Glomerular endothelial cell (primary cell): ENCODE data around the gene SLC25A2. TPM values are rescaled to one million over a fixed set of nuclear protein-coding genes. Genes with fewer than 3 reads are reported as not detected.
"Not testable (repeated sequence)": the region's sequence is repeated elsewhere in the genome, so short reads cannot be mapped to it uniquely, and the experiment has no call there.

ENCODE experiments used
- DNase-seq: peaks from one replicate; pipeline ENCODE4 v3.0.0-alpha.2; 2011; ENCODE audit warnings: low read depth, low spot score; ENCODE audit errors: extremely low read depth
- total RNA-seq: library from RNA; depleted of rRNA; stranded (reverse); fragments of >200 nt; gene quantifications from 2 replicates; pipeline ENCODE4 v1.2.3, GENCODE V29; 2015

Gene SLC25A2
- total RNA-seq, 1 donor from 2014 or later = 0.76 TPM

DNA sequence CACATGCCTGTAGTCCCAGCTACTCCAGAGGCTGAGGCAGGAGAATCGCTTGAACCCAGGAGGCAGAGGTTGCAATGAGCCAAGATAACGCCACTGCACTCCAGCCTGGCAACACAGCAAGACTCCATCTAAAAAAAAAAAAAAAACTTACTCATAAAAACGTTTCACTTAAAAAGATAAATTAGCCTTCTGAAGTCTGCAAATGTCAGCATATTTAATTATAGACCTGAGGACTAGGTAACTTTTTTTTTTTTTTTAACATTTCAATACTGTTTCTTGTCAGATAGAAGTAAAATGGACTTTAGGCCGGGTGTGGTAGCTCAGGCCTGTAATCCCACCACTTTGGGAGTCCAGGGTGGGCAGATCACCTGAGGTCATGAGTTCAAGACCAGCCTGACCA, 13.1 kb upstream of the SLC25A2 start:
- DNase-seq = not testable (repeated sequence)

DNA sequence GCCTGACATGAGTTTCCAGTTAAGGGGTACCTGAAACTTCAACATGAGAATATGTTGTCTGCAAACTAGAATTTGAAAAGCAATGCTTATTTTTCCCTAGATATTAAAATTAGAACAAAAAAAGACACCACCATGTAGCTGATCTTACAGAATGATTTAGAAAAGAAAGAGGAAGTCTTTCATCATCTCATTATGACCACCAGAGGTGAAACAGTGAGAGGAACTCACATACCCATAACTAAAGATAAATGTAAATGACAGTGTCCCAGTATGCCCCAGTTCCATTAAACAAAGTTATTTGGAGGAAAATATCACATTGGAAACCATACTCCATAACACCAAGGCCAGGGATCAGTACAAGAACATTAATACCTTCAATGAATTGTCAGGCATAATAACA, 9.9 kb upstream of the SLC25A2 start:
- DNase-seq = no peak

DNA sequence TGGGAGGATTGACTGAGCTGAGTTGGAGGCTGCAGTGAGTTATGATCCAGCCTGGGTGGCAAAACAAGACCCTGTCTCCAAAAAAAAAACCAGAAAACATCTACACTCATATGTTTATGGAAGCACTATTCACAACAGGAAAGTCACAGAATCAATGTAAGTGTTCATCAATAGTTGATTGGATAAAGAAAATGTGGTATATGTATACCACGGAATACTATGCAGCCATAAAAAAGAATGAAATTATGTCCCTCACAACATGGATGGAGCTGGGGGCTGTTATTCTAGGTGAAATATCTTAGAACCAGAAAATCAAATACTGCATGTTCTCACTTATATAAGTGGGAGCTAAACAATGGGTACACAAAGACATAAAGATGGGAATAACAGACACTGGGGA, 2.8 kb upstream of the SLC25A2 start:
- no peak for DNase-seq

DNA sequence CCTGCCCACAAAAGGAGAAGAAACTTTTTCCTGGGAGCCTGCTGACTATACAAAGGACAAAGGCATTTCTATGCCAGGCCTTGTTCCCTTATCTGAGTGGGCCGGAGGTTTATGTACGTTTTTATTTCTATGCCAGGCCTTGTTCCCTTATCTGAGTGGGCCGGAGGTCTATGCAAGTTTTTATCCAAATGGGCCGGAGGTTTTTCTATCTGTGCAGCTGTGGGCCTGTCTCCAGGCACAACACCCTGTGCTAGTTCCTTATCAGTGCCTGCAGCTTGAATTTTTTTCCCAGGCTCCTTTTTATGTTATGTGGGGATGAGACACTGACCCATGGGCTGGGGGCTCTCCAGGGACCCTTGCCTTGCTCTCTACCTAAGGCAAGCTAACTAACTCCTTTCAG, 5.5 kb downstream of the SLC25A2 start:
- no peak for DNase-seq

DNA sequence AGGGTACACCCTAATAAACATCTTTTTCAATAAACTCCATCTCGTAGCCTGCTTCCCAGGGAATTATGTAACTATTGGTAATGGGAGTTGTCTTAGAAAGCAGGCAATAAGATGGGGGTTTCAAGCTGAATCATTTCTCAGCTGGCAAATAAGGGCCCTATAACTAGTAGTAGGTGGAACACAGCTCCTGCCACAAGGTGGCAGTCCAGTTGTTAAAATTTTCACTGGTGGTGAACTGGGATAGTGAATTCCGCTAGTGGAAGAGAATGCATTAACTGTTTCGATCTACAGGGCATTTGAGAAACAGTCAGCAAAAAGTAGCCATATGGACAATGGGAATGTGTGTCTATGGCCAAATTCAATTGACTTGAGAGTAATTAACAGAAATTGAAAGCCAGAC, 30.9 kb downstream of the SLC25A2 start:
- DNase-seq = no peak

DNA sequence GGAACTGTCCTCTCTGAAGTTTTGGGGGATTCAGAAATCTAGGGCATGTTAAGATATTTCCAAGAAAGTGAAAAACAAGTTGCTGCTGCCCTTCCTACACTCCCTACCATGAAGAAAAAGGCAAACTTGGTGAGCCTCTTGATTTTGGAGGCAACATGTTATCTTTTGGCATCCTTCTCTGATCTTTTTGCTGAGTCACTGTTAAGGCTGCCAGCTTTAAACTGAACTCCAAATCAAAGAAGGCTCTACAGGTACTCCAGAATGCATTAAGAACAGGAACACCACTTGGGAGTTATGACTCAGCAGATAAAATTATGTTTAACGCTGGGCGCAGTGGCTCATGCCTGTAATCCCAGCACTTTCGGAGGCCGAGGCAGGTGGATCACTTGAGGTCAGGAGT, 34.7 kb downstream of the SLC25A2 start:
- DNase-seq = no peak

DNA sequence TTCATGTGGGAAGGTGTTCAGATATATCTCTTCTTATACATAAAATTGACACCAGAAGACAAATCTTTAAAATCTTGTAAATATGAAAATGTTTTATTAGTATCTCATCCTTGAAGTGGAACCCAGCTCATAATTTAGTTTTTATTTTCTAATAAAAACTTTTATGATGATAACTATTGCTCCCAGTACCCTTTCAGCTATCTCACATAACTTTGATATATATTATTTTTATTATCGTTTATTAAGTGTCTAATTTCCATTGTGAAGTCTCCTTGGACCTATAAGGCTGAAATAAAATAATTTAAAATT, 42.7 kb downstream of the SLC25A2 start:
- no peak for DNase-seq

DNA sequence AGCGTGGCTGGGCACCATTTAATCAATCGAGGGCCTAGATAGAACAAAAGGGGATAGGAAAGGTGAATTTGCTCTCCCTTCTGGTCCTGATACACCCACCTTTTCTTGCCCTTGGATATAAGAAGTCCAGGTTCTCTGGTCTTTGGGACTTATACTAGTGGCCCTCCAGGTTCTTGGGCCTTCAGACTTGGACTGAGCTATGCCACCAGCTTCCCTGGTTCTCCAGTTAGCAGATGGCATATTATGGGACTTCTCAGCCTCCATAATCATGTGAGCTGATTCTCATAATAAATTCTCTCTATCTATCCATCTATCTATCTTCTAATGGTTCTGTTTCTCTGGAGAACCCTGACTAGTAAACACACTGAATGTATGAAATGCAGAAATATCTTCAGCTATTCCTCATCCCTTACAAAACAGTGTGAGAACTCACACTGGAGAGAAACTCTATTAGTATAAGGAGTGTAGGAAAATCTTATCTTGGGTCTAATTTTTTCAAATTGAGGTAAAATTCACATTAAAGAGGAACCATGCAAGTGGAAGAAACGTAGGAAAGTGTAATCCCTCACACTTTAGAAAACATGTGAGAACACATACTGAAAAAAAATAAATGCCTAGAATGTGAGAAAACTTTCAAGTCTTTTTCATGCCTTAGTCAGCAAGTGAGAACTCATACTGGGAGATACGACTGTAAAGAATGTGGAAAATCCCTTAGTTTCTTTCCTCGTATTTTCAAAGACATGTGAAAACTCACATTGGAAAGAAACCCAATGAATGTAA, 43.2 kb downstream of the SLC25A2 start:
- DNase-seq = no peak

DNA sequence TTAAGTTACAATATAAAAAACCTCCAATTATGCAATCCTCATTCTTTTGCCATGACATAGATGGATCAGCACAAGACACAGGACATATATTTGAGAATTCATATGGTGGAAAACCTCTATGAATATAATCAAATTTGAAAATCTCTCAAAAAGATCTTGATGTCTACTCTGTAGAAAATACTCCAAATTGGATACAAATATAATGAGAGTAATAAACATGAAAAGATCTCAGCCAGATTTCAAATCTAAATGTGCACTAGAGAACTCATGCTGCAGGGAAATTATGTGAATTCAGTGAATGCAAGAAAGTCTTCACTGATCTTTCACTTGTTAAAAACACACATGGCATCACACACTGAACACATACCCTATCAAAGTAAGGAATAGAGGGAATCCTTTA, 44.9 kb downstream of the SLC25A2 start:
- no peak for DNase-seq

DNA sequence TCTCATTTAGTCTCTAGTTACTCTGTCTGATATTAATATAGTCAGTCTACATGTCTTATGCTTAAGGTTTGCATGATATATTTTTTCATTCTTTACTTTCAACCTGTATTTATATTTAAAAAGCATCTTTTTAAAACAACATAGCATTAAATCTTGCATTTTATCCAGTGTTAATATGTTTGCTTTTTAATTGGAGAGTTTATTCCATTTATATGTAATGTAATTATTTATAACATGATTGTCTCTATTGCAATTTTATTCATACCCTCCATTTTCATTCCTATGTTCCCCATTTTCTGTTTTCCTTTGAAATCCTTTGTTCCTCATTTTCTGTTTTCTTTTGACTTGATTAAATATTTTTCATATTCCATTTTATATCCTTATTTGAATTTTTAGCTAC, 45.4 kb downstream of the SLC25A2 start:
- DNase-seq = no peak

Other genes starting within 250 kb of the SLC25A2 start
- 0.12 and 0.15 TPM in 2 replicates for gene PCDHB2, start 209.4 kb downstream of the SLC25A2 start, total RNA-seq
- gene PCDHB3, start 203.6 kb downstream of the SLC25A2 start, total RNA-seq = 0.23 and 0.58 TPM in 2 replicates
- gene PCDHB4, start 182.2 kb downstream of the SLC25A2 start, total RNA-seq = 0.10 and 0.53 TPM in 2 replicates
- gene PCDHB5, start 168.8 kb downstream of the SLC25A2 start, total RNA-seq = 2.5 and 4.1 TPM in 2 replicates
- 0.05 and 0.06 TPM in 2 replicates for gene PCDHB6, start 154.0 kb downstream of the SLC25A2 start, total RNA-seq
- 1.6 and 2.4 TPM in 2 replicates for gene PCDHB7, start 131.4 kb downstream of the SLC25A2 start, total RNA-seq
- 0.34 and 0.88 TPM in 2 replicates for gene PCDHB8, start 126.3 kb downstream of the SLC25A2 start, total RNA-seq
- 0.05 and 1.1 TPM in 2 replicates for gene PCDHB16, start 121.7 kb downstream of the SLC25A2 start, total RNA-seq
- gene PCDHB9, start 116.9 kb downstream of the SLC25A2 start, total RNA-seq = 0.15 and 0.41 TPM in 2 replicates
- gene PCDHB10, start 111.7 kb downstream of the SLC25A2 start, total RNA-seq = 1.1 and 1.3 TPM in 2 replicates
- 0.58 and 1.5 TPM in 2 replicates for gene PCDHB11, start 104.4 kb downstream of the SLC25A2 start, total RNA-seq
- 0.19 and 0.58 TPM in 2 replicates for gene PCDHB12, start 95.3 kb downstream of the SLC25A2 start, total RNA-seq
- gene PCDHB13, start 90.1 kb downstream of the SLC25A2 start, total RNA-seq = 1.8 and 3.0 TPM in 2 replicates
- 1.6 and 6.7 TPM in 2 replicates for gene PCDHB14, start 80.7 kb downstream of the SLC25A2 start, total RNA-seq
- 0.97 and 1.7 TPM in 2 replicates for gene PCDHB15, start 58.7 kb downstream of the SLC25A2 start, total RNA-seq
- 51.0 and 52.6 TPM in 2 replicates for gene TAF7, start 16.7 kb upstream of the SLC25A2 start, total RNA-seq
- 0.39 and 1.2 TPM in 2 replicates for gene PCDHGA1, start 26.5 kb upstream of the SLC25A2 start, total RNA-seq
- 2.6 and 4.1 TPM in 2 replicates for gene PCDHGA2, start 34.7 kb upstream of the SLC25A2 start, total RNA-seq
- gene PCDHGA3, start 39.8 kb upstream of the SLC25A2 start, total RNA-seq = 1.6 and 4.0 TPM in 2 replicates
- 0.82 and 2.3 TPM in 2 replicates for gene PCDHGB1, start 46.0 kb upstream of the SLC25A2 start, total RNA-seq
- 5.7 and 9.2 TPM in 2 replicates for gene PCDHGA4, start 51.0 kb upstream of the SLC25A2 start, total RNA-seq
- gene PCDHGB2, start 55.9 kb upstream of the SLC25A2 start, total RNA-seq = 3.8 and 4.7 TPM in 2 replicates
- 0.82 and 2.1 TPM in 2 replicates for gene PCDHGA5, start 60.1 kb upstream of the SLC25A2 start, total RNA-seq
- 2.6 and 5.5 TPM in 2 replicates for gene PCDHGB3, start 66.2 kb upstream of the SLC25A2 start, total RNA-seq
- 4.5 and 6.6 TPM in 2 replicates for gene PCDHGA6, start 69.8 kb upstream of the SLC25A2 start, total RNA-seq
- 3.6 and 5.3 TPM in 2 replicates for gene PCDHGA7, start 78.7 kb upstream of the SLC25A2 start, total RNA-seq
- 11.1 and 19.5 TPM in 2 replicates for gene PCDHGB4, start 83.6 kb upstream of the SLC25A2 start, total RNA-seq
- gene PCDHGA8, start 88.6 kb upstream of the SLC25A2 start, total RNA-seq = 0.92 and 2.3 TPM in 2 replicates
- 17.5 and 27.2 TPM in 2 replicates for gene PCDHGB5, start 93.9 kb upstream of the SLC25A2 start, total RNA-seq
- 3.3 and 4.5 TPM in 2 replicates for gene PCDHGA9, start 98.7 kb upstream of the SLC25A2 start, total RNA-seq
- gene PCDHGB6, start 104.0 kb upstream of the SLC25A2 start, total RNA-seq = 1.8 and 6.2 TPM in 2 replicates
- gene PCDHGA10, start 108.9 kb upstream of the SLC25A2 start, total RNA-seq = 4.0 and 12.4 TPM in 2 replicates
- gene PCDHGB7, start 113.6 kb upstream of the SLC25A2 start, total RNA-seq = 14.1 and 23.4 TPM in 2 replicates
- 12.3 and 17.5 TPM in 2 replicates for gene PCDHGA11, start 117.0 kb upstream of the SLC25A2 start, total RNA-seq
- gene PCDHGA12, start 126.5 kb upstream of the SLC25A2 start, total RNA-seq = 10.5 and 23.0 TPM in 2 replicates
- gene PCDHGC3, start 171.9 kb upstream of the SLC25A2 start, total RNA-seq = 24.3 and 43.0 TPM in 2 replicates
- gene PCDHGC4, start 181.0 kb upstream of the SLC25A2 start, total RNA-seq = 0.44 and 2.5 TPM in 2 replicates
- gene PCDHGC5, start 185.0 kb upstream of the SLC25A2 start, total RNA-seq = 0.24 and 2.5 TPM in 2 replicates